A549 (cell line): ENCODE data around the gene ANO2. TPM values are rescaled to one million over a fixed set of nuclear protein-coding genes. Genes with fewer than 3 reads are reported as not detected.

Experiments used
- ATAC-seq, 2 experiments: fragments of 200-7000 bp in 1 of 2; fragments of >200 bp in 1 of 2; cut with Nextera tagmentation in 1 of 2; cut with Tn5 transposase in 1 of 2; 3 replicates each; pipeline versions ENCODE4 v1.8.0 to v1.9.1; 2018 to 2020; ENCODE audit warnings: mild to moderate bottlenecking in 1 of 2, moderate library complexity in 1 of 2
- CTCF ChIA-PET: fragments of 300-600 bp; sonication (Branson Sonifier 250); formaldehyde crosslinking; extraction: SDS; loops from one replicate; lab custom pipeline; 2021; ENCODE audit warnings: antibody characterized with exemption, inconsistent platforms; lab: Yijun Ruan, JAX
- POLR2A ChIA-PET: fragments of 350-600 bp; formaldehyde crosslinking; extraction: SDS; loops from one replicate; lab custom pipeline; 2021; ENCODE audit warnings: antibody characterized with exemption, inconsistent platforms; lab: Yijun Ruan, JAX
- DNase-seq, 2 experiments: peaks; one replicate each; pipeline versions ENCODE4 v3.0.0 to v3.0.0-alpha.2; 2011 to 2016; ENCODE audit warnings: low read depth in 1 of 2, low spot score in 1 of 2
- FAIRE-seq: peaks from 2 replicates; lab custom pipeline; 2011; peaks lifted over from hg19 to GRCh38; lab: Jason Lieb, UNC
- H3K27ac ChIP-seq, 2 experiments: fragments of >200 bp; sonication (Bioruptor Twin); formaldehyde crosslinking; 3 replicates each; pipeline ENCODE4 v1.5.1; 2016 to 2017
- H3K4me1 ChIP-seq: fragments of >200 bp; sonication (Bioruptor Twin); formaldehyde crosslinking; 3 replicates; pipeline ENCODE4 v1.6.1; 2016
- H3K4me2 ChIP-seq: fragments of >200 bp; sonication (Bioruptor Twin); formaldehyde crosslinking; 3 replicates; pipeline ENCODE4 v1.6.1; 2016
- H3K4me3 ChIP-seq: fragments of >200 bp; sonication (Bioruptor Twin); formaldehyde crosslinking; 3 replicates; pipeline ENCODE4 v1.5.1; 2016
- H3K9me3 ChIP-seq: fragments of >200 bp; sonication (Bioruptor Twin); formaldehyde crosslinking; 3 replicates; pipeline ENCODE4 v1.6.1; 2016
- BHLHE40 ChIP-seq: IDR thresholded peaks from 2 replicates; pipeline ENCODE4 v1.6.1; 2012; ENCODE audit warnings: low read depth, low read length, inconsistent platforms
- CBX2 ChIP-seq: fragments of 200-600 bp; sonication (generic); IDR thresholded peaks from 2 replicates; pipeline ENCODE4 v1.6.1; 2016; ENCODE audit warnings: low read depth, mild to moderate bottlenecking, borderline replicate concordance
- CBX8 ChIP-seq: fragments of 200-600 bp; sonication (generic); IDR thresholded peaks from 2 replicates; pipeline ENCODE4 v1.6.1; 2016
- ESRRA ChIP-seq: fragments of 150-350 bp; IDR thresholded peaks from 2 replicates; pipeline ENCODE4 v1.6.1; 2014; ENCODE audit warnings: mild to moderate bottlenecking, low read length, borderline replicate concordance
- FOSL2 ChIP-seq, 2 experiments: fragments of 450-650 bp in 1 of 2; fragments of >200 bp in 1 of 2; sonication (Bioruptor Twin) in 1 of 2; formaldehyde crosslinking; IDR thresholded peaks; 2 replicates each; pipeline versions ENCODE4 v1.5.0 to v1.6.1; 2016 to 2020; ENCODE audit warnings: mild to moderate bottlenecking in 1 of 2, moderate library complexity in 1 of 2
- JUNB ChIP-seq: fragments of >200 bp; sonication (Bioruptor Twin); formaldehyde crosslinking; IDR thresholded peaks from 2 replicates; pipeline ENCODE4 v1.6.1; 2016
- KDM5A ChIP-seq: fragments of 200-600 bp; sonication (generic); IDR thresholded peaks from 2 replicates; pipeline ENCODE4 v1.6.1; 2016; ENCODE audit warnings: antibody characterized with exemption, mild to moderate bottlenecking
- MYC ChIP-seq: IDR thresholded peaks from 2 replicates; pipeline ENCODE4 v1.6.1; 2012; ENCODE audit warnings: mild to moderate bottlenecking, inconsistent platforms, low read length, improper control_type of control experiment, borderline replicate concordance
- NPAS2 ChIP-seq: fragments of 250-450 bp; sonication (Bioruptor Pico); IDR thresholded peaks from 2 replicates; pipeline ENCODE4 v1.8.0; 2022; ENCODE audit warnings: mild to moderate bottlenecking, moderate library complexity, borderline replicate concordance
- POLR2AphosphoS2 ChIP-seq: conservative IDR thresholded peaks from 2 replicates; pipeline ENCODE4 v1.6.1; 2012; ENCODE audit warnings: low read length, improper control_type of control experiment, inconsistent platforms
- RARB ChIP-seq: fragments of 250-450 bp; sonication (Bioruptor Pico); IDR thresholded peaks from 2 replicates; pipeline ENCODE4 v1.8.0; 2021; ENCODE audit warnings: mild to moderate bottlenecking, moderate library complexity
- RCOR1 ChIP-seq: fragments of 150-350 bp; IDR thresholded peaks from 2 replicates; pipeline ENCODE4 v1.6.1; 2014; ENCODE audit warnings: antibody characterized with exemption, low read length, low read depth
- RNF2 ChIP-seq: fragments of 200-600 bp; sonication (generic); IDR thresholded peaks from 2 replicates; pipeline ENCODE4 v1.6.1; 2016; ENCODE audit warnings: low read depth, mild to moderate bottlenecking, antibody characterized with exemption, moderate library complexity, borderline replicate concordance
- SMC3 ChIP-seq: fragments of >200 bp; sonication (Bioruptor Twin); formaldehyde crosslinking; IDR thresholded peaks from 3 replicates; pipeline ENCODE4 v1.6.1; 2018; ENCODE audit warnings: inconsistent platforms
- SREBF2 ChIP-seq: fragments of 450-650 bp; IDR thresholded peaks from 2 replicates; pipeline ENCODE4 v1.6.1; 2014; ENCODE audit warnings: mild to moderate bottlenecking, moderate library complexity
- ZC3H11A ChIP-seq: fragments of 450-650 bp; IDR thresholded peaks from 2 replicates; pipeline ENCODE4 v1.6.1; 2014; ENCODE audit warnings: antibody characterized with exemption, mild to moderate bottlenecking
- ZFP36 ChIP-seq: fragments of 450-650 bp; IDR thresholded peaks from 2 replicates; pipeline ENCODE4 v1.6.1; 2014; ENCODE audit warnings: borderline replicate concordance; ENCODE audit not compliant: partially characterized antibody
- WGBS: methylation state at CpG from one replicate; pipeline ENCODE4 v1.1.6; 2017; ENCODE audit errors: missing lambda C conversion rate; 5-methylcytosine and 5-hydroxymethylcytosine counted together
- polyA plus RNA-seq, 4 experiments: library from polyadenylated mRNA; depleted of rRNA in 3 of 4; stranded (reverse); fragments of >200 nt; fragmentation: RNase III in 1 of 4; extraction: RNeasy Plus Mini Kit Qiagen cat#74134 plus additional on column Dnase treatment in 1 of 4; gene quantifications; 2 replicates in 3 of 4; 3 replicates in 1 of 4; pipeline ENCODE4 v1.2.3, GENCODE V29; 2011 to 2017
- TF ChIP-seq, protein P1 (sequence below): IDR thresholded peaks from 2 replicates; pipeline ENCODE4 v1.6.1; 2012
- TF ChIP-seq, protein P2 (sequence below): IDR thresholded peaks from 2 replicates; pipeline ENCODE4 v1.6.1; 2012; ENCODE audit warnings: low read depth, borderline replicate concordance
- TF ChIP-seq, protein P3 (sequence below): fragments of 250-450 bp; sonication (Bioruptor Pico); IDR thresholded peaks from 2 replicates; pipeline ENCODE4 v1.5.0; 2020; ENCODE audit warnings: low read depth, mild to moderate bottlenecking, moderate library complexity
- TF ChIP-seq, protein P4 (sequence below): fragments of 200-600 bp; sonication (generic); IDR thresholded peaks from 2 replicates; pipeline ENCODE4 v1.6.1; 2016; ENCODE audit warnings: antibody characterized with exemption, mild to moderate bottlenecking, moderate library complexity
- TF ChIP-seq, protein P5 (sequence below): fragments of >200 bp; sonication (Bioruptor Twin); formaldehyde crosslinking; IDR thresholded peaks from 2 replicates; pipeline ENCODE4 v1.6.1; 2016

Gene ANO2
- polyA plus RNA-seq, 2 of the 4 experiments (the other 2 are of a cell fraction), result not detected

DNA sequence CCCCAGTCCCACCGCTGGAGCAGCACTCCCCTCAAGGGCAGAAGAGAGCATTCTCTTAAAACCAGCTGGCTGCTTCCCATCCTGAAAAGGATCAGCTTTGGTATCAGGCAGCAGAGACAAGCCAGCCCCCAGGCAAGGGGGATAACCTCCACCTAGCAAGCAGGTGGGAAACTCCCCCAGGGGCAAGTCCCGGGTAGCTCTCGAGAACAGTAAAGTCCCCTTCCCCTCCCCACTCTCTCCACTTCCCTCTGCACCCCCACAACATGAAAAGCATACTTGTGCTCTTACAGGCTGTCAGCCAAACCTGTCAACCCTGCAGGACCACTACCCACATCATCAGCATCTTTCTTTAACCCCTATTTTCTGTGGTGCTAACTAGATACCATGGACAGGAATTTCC lies 259.1 kb downstream of the ANO2 start:
- Histone ChIP-seq H3K4me2 (no peak overlapping the region), H3K27ac (no peak overlapping the region), H3K4me3 (no peak overlapping the region), H3K9me3 (no peaks in the 10 kb centered on the region), H3K4me1 (no peaks in the 10 kb centered on the region)
- DNase-seq (no peak), FAIRE-seq (no peak), ATAC-seq (no peak)
- WGBS, result 0% methylated on average over 3 of the region's 3 CpGs
- POLR2A ChIA-PET, result no interaction called here
- CTCF ChIA-PET, result interaction anchor here (1.0 kb wide), 1 partner anchor 36 kb away, joined by 3 read pairs; no protein-coding TSS in a partner anchor
- TF ChIP-seq, protein P1, sequence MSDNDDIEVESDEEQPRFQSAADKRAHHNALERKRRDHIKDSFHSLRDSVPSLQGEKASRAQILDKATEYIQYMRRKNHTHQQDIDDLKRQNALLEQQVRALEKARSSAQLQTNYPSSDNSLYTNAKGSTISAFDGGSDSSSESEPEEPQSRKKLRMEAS, result no peak
- TF ChIP-seq ZFP36, result no peak
- no peak for TF ChIP-seq SREBF2
- TF ChIP-seq POLR2AphosphoS2, result no peak
- TF ChIP-seq BHLHE40, result no peak
- TF ChIP-seq RNF2, result no peak
- no peak for TF ChIP-seq RARB (CRISPR knock-in tag)
- TF ChIP-seq SMC3, result no peak
- TF ChIP-seq, protein P2, sequence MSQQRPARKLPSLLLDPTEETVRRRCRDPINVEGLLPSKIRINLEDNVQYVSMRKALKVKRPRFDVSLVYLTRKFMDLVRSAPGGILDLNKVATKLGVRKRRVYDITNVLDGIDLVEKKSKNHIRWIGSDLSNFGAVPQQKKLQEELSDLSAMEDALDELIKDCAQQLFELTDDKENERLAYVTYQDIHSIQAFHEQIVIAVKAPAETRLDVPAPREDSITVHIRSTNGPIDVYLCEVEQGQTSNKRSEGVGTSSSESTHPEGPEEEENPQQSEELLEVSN, result no peak
- no peak for TF ChIP-seq ZC3H11A
- TF ChIP-seq CBX8, result no peak
- TF ChIP-seq, protein P3, sequence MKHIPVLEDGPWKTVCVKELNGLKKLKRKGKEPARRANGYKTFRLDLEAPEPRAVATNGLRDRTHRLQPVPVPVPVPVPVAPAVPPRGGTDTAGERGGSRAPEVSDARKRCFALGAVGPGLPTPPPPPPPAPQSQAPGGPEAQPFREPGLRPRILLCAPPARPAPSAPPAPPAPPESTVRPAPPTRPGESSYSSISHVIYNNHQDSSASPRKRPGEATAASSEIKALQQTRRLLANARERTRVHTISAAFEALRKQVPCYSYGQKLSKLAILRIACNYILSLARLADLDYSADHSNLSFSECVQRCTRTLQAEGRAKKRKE (CRISPR knock-in tag), result no peak
- no peak for TF ChIP-seq JUNB
- TF ChIP-seq, protein P4, sequence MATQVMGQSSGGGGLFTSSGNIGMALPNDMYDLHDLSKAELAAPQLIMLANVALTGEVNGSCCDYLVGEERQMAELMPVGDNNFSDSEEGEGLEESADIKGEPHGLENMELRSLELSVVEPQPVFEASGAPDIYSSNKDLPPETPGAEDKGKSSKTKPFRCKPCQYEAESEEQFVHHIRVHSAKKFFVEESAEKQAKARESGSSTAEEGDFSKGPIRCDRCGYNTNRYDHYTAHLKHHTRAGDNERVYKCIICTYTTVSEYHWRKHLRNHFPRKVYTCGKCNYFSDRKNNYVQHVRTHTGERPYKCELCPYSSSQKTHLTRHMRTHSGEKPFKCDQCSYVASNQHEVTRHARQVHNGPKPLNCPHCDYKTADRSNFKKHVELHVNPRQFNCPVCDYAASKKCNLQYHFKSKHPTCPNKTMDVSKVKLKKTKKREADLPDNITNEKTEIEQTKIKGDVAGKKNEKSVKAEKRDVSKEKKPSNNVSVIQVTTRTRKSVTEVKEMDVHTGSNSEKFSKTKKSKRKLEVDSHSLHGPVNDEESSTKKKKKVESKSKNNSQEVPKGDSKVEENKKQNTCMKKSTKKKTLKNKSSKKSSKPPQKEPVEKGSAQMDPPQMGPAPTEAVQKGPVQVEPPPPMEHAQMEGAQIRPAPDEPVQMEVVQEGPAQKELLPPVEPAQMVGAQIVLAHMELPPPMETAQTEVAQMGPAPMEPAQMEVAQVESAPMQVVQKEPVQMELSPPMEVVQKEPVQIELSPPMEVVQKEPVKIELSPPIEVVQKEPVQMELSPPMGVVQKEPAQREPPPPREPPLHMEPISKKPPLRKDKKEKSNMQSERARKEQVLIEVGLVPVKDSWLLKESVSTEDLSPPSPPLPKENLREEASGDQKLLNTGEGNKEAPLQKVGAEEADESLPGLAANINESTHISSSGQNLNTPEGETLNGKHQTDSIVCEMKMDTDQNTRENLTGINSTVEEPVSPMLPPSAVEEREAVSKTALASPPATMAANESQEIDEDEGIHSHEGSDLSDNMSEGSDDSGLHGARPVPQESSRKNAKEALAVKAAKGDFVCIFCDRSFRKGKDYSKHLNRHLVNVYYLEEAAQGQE, result no peak
- no peak for TF ChIP-seq FOSL2 (IDR thresholded peaks at IDR 0.05)
- no peak for TF ChIP-seq FOSL2 (CRISPR knock-in tag; IDR thresholded peaks at IDR 0.05)
- TF ChIP-seq CBX2, result no peak

DNA sequence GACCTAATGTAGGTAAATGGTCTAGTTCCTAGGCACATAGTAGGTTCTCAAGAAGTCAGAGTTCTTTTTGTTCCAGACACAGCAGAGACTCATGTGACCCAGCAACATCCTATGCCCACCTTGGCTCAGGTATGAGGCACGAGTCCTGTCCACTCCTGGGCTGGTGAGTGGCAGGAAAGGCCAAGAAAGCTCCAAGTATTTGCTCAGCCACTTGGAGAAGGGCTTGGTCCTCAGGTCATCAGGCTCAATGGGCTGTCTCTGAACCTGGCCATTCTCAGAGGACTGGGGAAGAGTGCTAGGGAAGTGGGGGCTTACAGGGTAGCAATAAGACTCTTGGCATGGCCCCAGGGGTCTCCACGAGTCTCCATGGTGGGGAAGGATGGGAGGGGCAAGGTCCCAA lies 260.1 kb downstream of the ANO2 start:
- no peak for ATAC-seq
- no peak for DNase-seq
- CTCF ChIA-PET, result interaction anchor here (1.0 kb wide), 1 partner anchor 37 kb away, joined by 3 read pairs; no protein-coding TSS in a partner anchor
- Histone ChIP-seq H3K27ac (no peak overlapping the region), H3K4me2 (no peak overlapping the region), H3K4me1 (no peaks in the 10 kb centered on the region), H3K9me3 (no peaks in the 10 kb centered on the region), H3K4me3 (no peak overlapping the region)
- no peak for FAIRE-seq
- POLR2A ChIA-PET, result no interaction called here
- WGBS, result 0% methylated on average over 2 of the region's 2 CpGs
- TF ChIP-seq KDM5A, result no peak
- TF ChIP-seq ESRRA, result no peak
- TF ChIP-seq ZC3H11A, result no peak
- TF ChIP-seq, protein P5, sequence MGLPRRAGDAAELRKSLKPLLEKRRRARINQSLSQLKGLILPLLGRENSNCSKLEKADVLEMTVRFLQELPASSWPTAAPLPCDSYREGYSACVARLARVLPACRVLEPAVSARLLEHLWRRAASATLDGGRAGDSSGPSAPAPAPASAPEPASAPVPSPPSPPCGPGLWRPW, result no peak
- TF ChIP-seq, protein P4, result no peak
- TF ChIP-seq RCOR1, result no peak
- no peak for TF ChIP-seq NPAS2 (CRISPR knock-in tag)
- TF ChIP-seq MYC, result no peak
- TF ChIP-seq JUNB, result no peak
- TF ChIP-seq SREBF2, result no peak
- TF ChIP-seq RNF2, result no peak
